Left forelimb (tissue), 1 donor: Measurements from ENCODE around the gene ATXN3.

Experiments used
- DNase-seq: peaks from one replicate; pipeline ENCODE4 v3.0.0-alpha.2; 2018; ENCODE audit warnings: low spot score

Gene ATXN3

GRCh38 chr14:92106143-92106926 is at the start of gene ATXN3:
ATXN3 (minus strand) TSS chr14:92106582; CDS start chr14:92106552, 30 bp downstream.
- DNase-seq, result peak; percentile 97

GRCh38 chr14:92154283-92154942 is 48.0 kb upstream of the ATXN3 start:
- DNase-seq, result no peak

GRCh38 chr14:92153581-92153980 is 47.2 kb upstream of the ATXN3 start:
- no peak for DNase-seq

GRCh38 chr14:92144708-92145107 is 38.3 kb upstream of the ATXN3 start:
- no peak for DNase-seq

GRCh38 chr14:92143962-92144361 is 37.6 kb upstream of the ATXN3 start:
- no peak for DNase-seq

GRCh38 chr14:92143309-92143708 is 36.9 kb upstream of the ATXN3 start:
- no peak for DNase-seq

- no peak for DNase-seq
These were observed 28.9 kb upstream of the ATXN3 start for GRCh38 chr14:92135269-92135668.

GRCh38 chr14:92134456-92134855 is 28.1 kb upstream of the ATXN3 start:
- DNase-seq, result no peak

GRCh38 chr14:92122761-92123160 is 16.4 kb upstream of the ATXN3 start:
- DNase-seq, result no peak

- no peak for DNase-seq
These were observed 15.9 kb upstream of the ATXN3 start for GRCh38 chr14:92122351-92122677.

GRCh38 chr14:92121670-92122350 is 15.4 kb upstream of the ATXN3 start, which contains the start of the genes CPSF2 and NDUFB1:
CPSF2 (plus strand) TSS chr14:92121969; CDS start chr14:92130985, 9,016 bp downstream.
NDUFB1 (minus strand) TSS chr14:92121706; CDS start chr14:92117637, 4,069 bp downstream.
- DNase-seq, result peak; percentile 92

GRCh38 chr14:92121207-92121669 is 14.9 kb upstream of the ATXN3 start:
- no peak for DNase-seq

GRCh38 chr14:92109490-92109889 is 3.1 kb upstream of the ATXN3 start:
- DNase-seq, result no peak

- no peak for DNase-seq
These were observed 2.2 kb upstream of the ATXN3 start for GRCh38 chr14:92108345-92109254.

GRCh38 chr14:92105893-92106142 is 564 bp downstream of the ATXN3 start:
- DNase-seq, result peak; percentile 81

- DNase-seq, result no peak
These were observed 1.1 kb downstream of the ATXN3 start for GRCh38 chr14:92105073-92105892.

- no peak for DNase-seq
These were observed 2.9 kb downstream of the ATXN3 start for GRCh38 chr14:92103363-92103989.

- DNase-seq, result no peak
These were observed 6.6 kb downstream of the ATXN3 start for GRCh38 chr14:92099802-92100201.

GRCh38 chr14:92093320-92093719 is 13.1 kb downstream of the ATXN3 start:
- no peak for DNase-seq

GRCh38 chr14:92088494-92088893 is 17.9 kb downstream of the ATXN3 start:
- no peak for DNase-seq

GRCh38 chr14:92074555-92074954 is 31.8 kb downstream of the ATXN3 start:
- DNase-seq, result no peak
